Suprapubic skin (tissue), 3 donors: ENCODE measurements around the gene NUP160.

Experiments used
- EP300 ChIP-seq: sonication (generic); formaldehyde crosslinking; IDR thresholded peaks from one replicate; pipeline ENCODE4 v1.6.1; 2017; ENCODE audit warnings: antibody characterized with exemption
- POLR2A ChIP-seq, 2 donors: fragments of 450-650 bp; IDR thresholded peaks; one replicate each; pipeline ENCODE4 v1.6.1; 2017; ENCODE audit warnings: antibody characterized with exemption in 2 of 2, mild to moderate bottlenecking in 2 of 2, moderate library complexity in 2 of 2
- TF ChIP-seq, protein P1 (sequence below), 2 donors: fragments of 200-600 bp in 1 of 2; fragments of 450-650 bp in 1 of 2; sonication (generic) in 1 of 2; IDR thresholded peaks; one replicate each; pipeline ENCODE4 v1.5.1; 2016 to 2019; ENCODE audit warnings: antibody characterized with exemption in 2 of 2, mild to moderate bottlenecking in 1 of 2, moderate library complexity in 1 of 2

DNA sequence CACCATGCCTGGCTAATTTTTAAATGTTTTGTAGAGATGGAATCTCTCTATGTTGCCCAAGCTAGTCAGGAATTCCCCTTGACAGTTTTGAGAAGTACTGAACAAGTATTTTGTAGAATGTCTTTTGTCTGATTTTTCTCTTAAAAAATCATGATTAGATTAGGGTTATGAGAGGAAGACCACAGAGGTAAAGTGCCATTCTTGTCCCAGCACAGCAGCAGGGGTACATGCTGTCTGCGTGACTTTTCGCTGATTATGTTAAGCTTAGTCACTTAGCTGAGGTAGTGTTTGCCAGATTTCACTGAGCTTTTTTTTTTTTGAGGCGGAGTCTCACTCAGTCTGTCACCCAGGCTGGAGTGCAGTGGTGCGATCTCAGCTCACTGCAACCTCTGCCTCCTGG is 13.6 kb upstream of the NUP160 start:
- TF ChIP-seq, protein P1, sequence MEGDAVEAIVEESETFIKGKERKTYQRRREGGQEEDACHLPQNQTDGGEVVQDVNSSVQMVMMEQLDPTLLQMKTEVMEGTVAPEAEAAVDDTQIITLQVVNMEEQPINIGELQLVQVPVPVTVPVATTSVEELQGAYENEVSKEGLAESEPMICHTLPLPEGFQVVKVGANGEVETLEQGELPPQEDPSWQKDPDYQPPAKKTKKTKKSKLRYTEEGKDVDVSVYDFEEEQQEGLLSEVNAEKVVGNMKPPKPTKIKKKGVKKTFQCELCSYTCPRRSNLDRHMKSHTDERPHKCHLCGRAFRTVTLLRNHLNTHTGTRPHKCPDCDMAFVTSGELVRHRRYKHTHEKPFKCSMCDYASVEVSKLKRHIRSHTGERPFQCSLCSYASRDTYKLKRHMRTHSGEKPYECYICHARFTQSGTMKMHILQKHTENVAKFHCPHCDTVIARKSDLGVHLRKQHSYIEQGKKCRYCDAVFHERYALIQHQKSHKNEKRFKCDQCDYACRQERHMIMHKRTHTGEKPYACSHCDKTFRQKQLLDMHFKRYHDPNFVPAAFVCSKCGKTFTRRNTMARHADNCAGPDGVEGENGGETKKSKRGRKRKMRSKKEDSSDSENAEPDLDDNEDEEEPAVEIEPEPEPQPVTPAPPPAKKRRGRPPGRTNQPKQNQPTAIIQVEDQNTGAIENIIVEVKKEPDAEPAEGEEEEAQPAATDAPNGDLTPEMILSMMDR (IDR thresholded peaks at IDR 0.05), result no peak
- TF ChIP-seq POLR2A (IDR thresholded peaks at IDR 0.05) (no peak), EP300 (no peak)
